DMS79 treated with DMSO at 0.1 percent for 48 hours (cell line): ENCODE data around the gene ADAM30.

Experiments used
- DNase-seq: peaks from one replicate; lab custom pipeline; 2025; lab: John Stamatoyannopoulos, UW

ADAM30 gene

DNA sequence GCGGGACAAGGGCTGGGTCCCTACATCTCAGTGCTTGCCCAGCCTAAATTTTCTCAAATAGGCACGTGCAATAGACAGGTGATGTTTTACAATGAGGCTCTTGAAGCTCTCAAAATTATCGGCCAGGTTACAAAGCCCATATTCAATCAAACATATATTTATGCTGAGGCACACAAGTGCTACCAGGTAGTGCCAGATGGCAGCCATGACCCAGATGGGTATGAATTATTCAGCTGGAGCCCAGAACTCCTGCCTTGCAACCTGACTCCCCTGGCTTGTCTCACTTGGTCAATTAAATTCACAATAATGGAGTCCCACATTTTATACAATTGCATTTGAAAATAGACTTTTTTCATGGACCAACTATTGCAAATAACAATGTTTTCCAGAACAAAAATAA is 12.3 kb upstream of the ADAM30 start:
- DNase-seq: no peak

- no peak for DNase-seq
Observed at GRCh38 chr1:119906927-119907652, 10.8 kb upstream of the ADAM30 start.

- DNase-seq: no peak
Observed at GRCh38 chr1:119903443-119903835, 7.1 kb upstream of the ADAM30 start.

- no peak for DNase-seq
Observed at GRCh38 chr1:119902775-119903442, 6.6 kb upstream of the ADAM30 start.

DNA sequence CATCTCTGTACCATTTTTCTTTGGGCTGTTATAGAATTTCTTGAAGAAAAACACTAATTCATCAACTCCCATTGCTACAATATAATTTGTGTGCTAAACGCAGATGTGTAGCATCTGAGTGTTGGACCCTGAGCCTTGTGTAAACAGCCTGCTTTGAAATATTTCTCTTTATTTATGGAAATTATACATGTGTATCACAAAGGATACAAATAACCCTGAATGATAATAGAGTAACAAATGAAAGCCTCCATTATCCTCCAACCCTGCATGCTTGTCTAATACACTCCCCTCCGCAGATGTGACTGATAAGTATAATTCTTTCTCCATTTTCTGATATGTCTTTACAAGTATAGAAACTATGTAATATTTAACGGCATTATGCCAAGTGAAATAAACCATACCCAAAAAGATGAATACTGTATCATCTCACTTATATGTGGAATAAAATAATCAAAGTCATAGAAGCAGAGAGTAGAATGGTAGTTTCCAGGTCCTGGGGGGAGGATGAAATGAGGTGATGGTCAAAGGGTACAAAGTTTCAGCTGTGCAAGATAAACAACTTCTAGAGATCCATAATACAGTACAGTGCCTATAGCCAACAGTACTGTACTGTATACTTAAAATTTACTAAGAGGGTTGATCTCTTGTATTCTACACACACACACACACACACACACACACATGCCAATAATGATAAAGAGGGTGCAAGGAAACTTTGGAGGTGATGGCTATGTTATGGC is 2.8 kb upstream of the ADAM30 start:
- no peak for DNase-seq

GRCh38 chr1:119898530-119898929 is 2.2 kb upstream of the ADAM30 start:
- DNase-seq: no peak

DNA sequence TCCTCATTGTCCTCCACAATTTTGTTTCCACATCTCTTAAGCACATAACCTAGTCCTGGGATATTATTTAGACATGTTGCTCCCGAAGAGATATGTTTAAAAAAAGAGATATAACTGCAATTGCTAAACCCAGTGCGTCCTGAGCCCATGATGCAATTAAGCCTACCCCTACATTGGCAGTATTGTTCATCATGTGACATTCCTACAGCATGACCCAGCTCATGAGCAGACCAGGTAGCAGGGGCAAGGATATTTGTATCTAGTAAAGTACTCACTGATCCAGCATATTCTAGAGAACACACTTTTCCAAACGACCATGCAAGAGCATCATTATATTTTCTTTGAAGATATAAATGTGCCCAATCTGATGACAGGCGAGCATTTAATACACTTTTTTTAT is 1.2 kb downstream of the ADAM30 start:
- DNase-seq: no peak

DNA sequence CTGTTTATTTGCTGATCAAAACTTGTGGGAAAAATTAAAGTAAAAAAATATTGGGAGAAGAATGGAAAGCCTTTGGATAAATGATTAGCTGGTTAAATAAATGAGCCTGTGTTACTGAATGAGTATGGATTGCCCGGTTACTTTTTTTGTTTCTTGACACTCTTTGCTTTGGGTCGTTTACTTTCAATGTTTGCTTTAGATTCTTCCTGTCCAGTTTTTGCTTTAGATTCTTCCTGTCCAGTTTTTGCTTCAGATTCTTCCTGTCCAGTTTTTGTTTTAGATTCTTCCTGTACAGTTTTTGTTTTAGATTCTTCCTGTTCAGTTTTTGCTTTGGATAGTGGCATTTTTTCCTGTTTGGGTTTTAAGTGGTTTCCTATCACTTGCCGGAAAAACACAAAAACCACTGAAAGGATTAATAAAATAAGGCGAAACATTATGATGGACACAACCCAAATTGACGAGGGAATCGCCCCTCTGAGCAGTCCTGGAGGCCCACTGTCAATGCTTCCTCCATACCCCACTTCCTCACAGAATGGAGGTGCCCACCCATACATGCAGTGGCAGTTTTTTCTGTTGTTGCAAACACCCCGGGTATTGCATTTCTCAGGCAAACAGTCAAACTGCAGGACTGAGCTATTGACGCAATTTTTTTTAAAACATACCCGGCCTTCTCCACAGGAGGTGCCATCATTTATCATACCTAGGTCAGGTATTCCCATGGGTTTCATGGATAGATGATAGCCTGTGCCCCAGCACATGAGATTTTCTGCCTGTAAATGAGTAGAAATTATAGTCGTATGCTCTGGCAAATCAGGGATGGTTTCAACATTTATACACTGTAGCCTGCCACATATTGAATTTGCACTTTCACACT is 2.3 kb downstream of the ADAM30 start:
- no peak for DNase-seq

- DNase-seq: no peak
Observed at GRCh38 chr1:119893238-119893791, 3.0 kb downstream of the ADAM30 start.

DNA sequence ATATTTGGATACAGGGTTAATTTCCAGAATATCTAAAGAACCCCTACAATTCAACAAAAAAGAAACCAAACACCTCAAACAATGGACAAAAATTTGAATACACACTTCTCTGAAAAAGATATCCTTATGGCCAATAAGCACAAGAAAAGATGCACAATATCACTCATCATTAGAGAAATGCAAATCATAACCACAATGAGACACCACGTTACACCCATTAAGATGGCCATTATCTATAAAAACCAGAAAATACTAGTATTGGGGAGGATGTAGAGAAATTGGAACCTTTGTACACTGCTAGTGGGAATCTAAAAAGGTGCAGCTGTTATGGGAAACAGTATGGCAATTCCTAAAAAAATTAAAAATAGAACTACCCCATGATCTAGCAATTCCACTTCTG is 4.9 kb downstream of the ADAM30 start:
- DNase-seq: no peak

GRCh38 chr1:119888476-119888875 is 7.8 kb downstream of the ADAM30 start:
- DNase-seq: no peak

- DNase-seq: no peak
Observed at GRCh38 chr1:119887427-119887826, 8.9 kb downstream of the ADAM30 start.

- no peak for DNase-seq
Observed at GRCh38 chr1:119885903-119886783, 10.2 kb downstream of the ADAM30 start.

DNA sequence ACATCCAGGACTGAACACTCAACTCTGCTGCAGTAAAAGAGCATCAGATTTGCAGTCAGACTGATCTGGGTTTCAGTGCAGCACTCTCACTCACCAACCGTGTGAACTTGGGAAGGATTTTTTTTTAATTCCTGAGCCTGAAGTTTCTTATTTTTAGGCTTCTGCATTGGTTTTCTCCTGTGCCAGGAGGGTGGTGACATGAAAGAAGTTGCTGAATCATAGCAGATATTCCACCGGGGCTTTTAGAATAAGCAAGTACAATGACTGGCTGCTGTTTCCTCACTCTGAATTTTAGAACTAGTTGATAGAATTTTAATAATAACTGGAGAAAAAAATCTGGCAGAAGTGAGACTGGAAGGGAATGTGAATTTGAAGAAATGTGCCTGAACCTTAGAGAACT is 11.6 kb downstream of the ADAM30 start:
- no peak for DNase-seq

DNA sequence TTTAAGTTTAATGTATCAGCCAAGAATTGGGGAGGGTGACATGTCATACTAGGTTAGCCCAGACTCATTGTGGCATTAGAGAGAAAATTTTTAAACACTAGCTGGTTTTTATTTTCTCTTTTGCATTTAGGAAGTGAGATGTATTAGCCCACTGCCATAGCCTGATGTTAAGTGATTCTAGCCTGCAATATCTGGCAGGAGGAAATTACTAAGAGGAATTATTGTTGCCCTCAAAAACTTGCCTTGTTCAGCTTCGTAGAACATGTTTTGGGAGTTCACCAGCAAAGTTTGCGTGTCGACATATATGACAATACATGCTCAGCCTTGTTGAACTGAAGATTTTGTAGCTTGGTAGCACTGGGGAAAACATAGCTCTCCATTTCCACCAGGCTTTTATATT is 12.5 kb downstream of the ADAM30 start:
- no peak for DNase-seq

GRCh38 chr1:119882132-119883049 is 13.9 kb downstream of the ADAM30 start:
- no peak for DNase-seq

- no peak for DNase-seq
Observed at GRCh38 chr1:119879510-119880434, 16.5 kb downstream of the ADAM30 start.

DNA sequence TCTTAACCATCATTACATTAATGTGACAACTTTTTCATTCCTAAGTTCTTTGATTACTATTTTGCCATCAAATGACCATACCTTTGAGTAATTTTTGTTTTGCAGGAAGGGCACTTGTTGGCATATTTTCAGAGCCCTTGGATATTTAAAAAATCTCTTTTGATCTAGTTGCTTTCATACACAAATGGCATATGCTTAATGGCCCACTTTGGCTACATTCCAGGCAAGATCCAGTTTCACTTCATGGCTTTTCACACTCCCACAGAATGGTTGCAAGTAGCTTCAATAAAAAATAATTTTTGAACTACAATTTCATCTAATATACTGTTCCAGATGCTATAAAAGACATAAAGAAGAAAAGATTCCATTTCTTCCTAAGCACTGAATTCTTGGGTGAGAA is 18.1 kb downstream of the ADAM30 start:
- DNase-seq: peak; percentile 67

GRCh38 chr1:119874186-119874585 is 22.1 kb downstream of the ADAM30 start:
- no peak for DNase-seq
